Retinal pigment epithelial cell (primary cell): ENCODE measurements around the gene RSPH9.
"Not testable (repeated sequence)": the region's sequence is repeated elsewhere in the genome, so short reads cannot be mapped to it uniquely, and the experiment has no call there.

Experiments
- DNase-seq: peaks from one replicate; pipeline ENCODE4 v3.0.0-alpha.2; 2010; ENCODE audit warnings: low read depth
- H3K4me3 ChIP-seq: 2 replicates; pipeline ENCODE4 v1.5.1; 2011; ENCODE audit warnings: mild to moderate bottlenecking, low read length, control low read depth, moderate library complexity
- CTCF ChIP-seq: conservative IDR thresholded peaks from 2 replicates; pipeline ENCODE4 v1.5.1; 2011; ENCODE audit warnings: low read depth, low read length, control low read depth, inconsistent platforms

RSPH9 gene

GRCh38 chr6:43639984-43640800 is 4.6 kb upstream of the RSPH9 start:
- no peak overlapping the region for H3K4me3 ChIP-seq
- no peak for TF ChIP-seq CTCF
- no peak for DNase-seq

- no peak for TF ChIP-seq CTCF
- H3K4me3 ChIP-seq = peak overlapping the region; percentile 65
Observed at GRCh38 chr6:43645613-43645964, 753 bp downstream of the RSPH9 start.

GRCh38 chr6:43647613-43648012 is 2.8 kb downstream of the RSPH9 start:
- H3K4me3 ChIP-seq = no peak overlapping the region
- TF ChIP-seq CTCF = no peak
- no peak for DNase-seq

More at GRCh38 chr6:43645613-43645964, 753 bp downstream of the RSPH9 start:
- no peak for DNase-seq

- no peak for DNase-seq
- TF ChIP-seq CTCF = no peak
Observed at GRCh38 chr6:43648248-43648647, 3.4 kb downstream of the RSPH9 start.

GRCh38 chr6:43652822-43653221 is 8.0 kb downstream of the RSPH9 start:
- not testable (repeated sequence) for DNase-seq, H3K4me3 ChIP-seq

More at GRCh38 chr6:43648248-43648647, 3.4 kb downstream of the RSPH9 start:
- H3K4me3 ChIP-seq = no peak overlapping the region

DNA sequence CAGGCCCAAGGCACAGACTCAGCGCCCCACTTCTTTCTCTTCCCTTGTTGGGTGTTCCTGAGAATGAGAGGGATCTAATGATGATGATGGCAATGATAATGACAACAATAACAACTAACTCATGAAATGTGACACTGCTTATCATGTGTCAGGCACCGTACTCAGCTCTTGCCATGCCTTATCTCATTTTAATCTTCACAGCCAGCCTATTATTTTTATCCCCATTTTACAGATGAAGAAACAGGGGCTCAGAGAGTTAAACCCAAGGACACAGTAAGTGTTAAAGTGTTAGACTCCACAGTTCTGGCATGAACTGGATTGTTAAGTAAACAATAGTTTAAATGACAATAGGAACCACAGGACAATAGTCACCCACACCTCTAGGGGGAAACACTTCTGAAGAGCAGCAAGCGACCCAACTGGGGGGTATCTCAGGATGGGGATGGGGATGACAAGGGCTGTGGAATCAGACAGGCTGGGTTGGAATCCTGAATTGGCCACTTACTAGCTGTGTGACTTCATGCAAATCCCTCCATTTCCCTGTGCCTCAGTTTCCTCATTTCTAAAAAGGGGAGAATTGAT is 12.5 kb downstream of the RSPH9 start:
- TF ChIP-seq CTCF = no peak
- H3K4me3 ChIP-seq = no peak overlapping the region

GRCh38 chr6:43658161-43658560 is 13.3 kb downstream of the RSPH9 start:
- no peak for TF ChIP-seq CTCF
- H3K4me3 ChIP-seq = no peak overlapping the region
- no peak for DNase-seq

More for the DNA sequence above, 12.5 kb downstream of the RSPH9 start:
- DNase-seq = no peak

DNA sequence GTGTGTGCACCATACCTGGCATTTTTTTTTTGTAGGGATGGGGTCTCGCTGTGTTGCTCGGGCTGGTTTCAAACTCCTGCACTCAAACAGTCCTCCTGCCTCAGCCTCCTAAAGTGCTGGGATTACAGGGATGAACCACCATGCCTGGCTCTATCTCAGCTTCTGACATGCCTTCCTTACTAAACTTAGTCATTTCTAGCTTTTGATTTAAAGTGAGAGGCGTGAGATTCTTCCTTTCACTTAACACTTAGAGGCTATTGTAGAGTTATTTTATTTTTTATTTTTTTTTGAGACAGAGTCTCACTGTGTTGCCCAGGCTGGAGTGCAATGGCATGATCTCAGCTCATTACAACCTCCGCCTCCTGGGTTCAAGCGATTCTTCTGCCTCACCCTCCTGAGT is 18.1 kb downstream of the RSPH9 start:
- DNase-seq, H3K4me3 ChIP-seq: not testable (repeated sequence)
